Astrocyte (in vitro differentiated cells and primary cell): Measurements from ENCODE around the gene KIAA1328. TPM values are rescaled to one million over a fixed set of nuclear protein-coding genes. Genes with fewer than 3 reads are reported as not detected.

Experiments
- DNase-seq: peaks from one replicate; pipeline ENCODE4 v3.0.0-alpha.2; 2010; ENCODE audit warnings: low read depth
- FAIRE-seq: peaks from 2 replicates; lab custom pipeline; 2011; peaks lifted over from hg19 to GRCh38; lab: Jason Lieb, UNC
- H2AFZ ChIP-seq: 2 replicates; pipeline ENCODE4 v1.6.0; 2012; ENCODE audit warnings: low read depth, low read length, inconsistent platforms
- H3K27ac ChIP-seq: 2 replicates; pipeline ENCODE4 v1.5.1; 2011; ENCODE audit warnings: low read depth, low read length, inconsistent platforms
- H3K27me3 ChIP-seq: 2 replicates; pipeline ENCODE4 v1.6.0; 2011; ENCODE audit warnings: low read length, inconsistent platforms; ENCODE audit not compliant: insufficient read depth
- H3K36me3 ChIP-seq: 2 replicates; pipeline ENCODE4 v1.5.1; 2011; ENCODE audit warnings: low read length, inconsistent platforms; ENCODE audit not compliant: insufficient read depth
- H3K4me1 ChIP-seq: 2 replicates; pipeline ENCODE4 v1.5.1; 2011; ENCODE audit warnings: low read length, inconsistent platforms; ENCODE audit not compliant: insufficient read depth
- H3K4me2 ChIP-seq: 2 replicates; pipeline ENCODE4 v1.6.0; 2012; ENCODE audit warnings: low read length, inconsistent platforms
- H3K4me3 ChIP-seq: 2 replicates; pipeline ENCODE4 v1.5.1; 2011; ENCODE audit warnings: low read depth, mild to moderate bottlenecking, low read length, inconsistent platforms; ENCODE audit not compliant: insufficient read depth
- H3K79me2 ChIP-seq: 2 replicates; pipeline ENCODE4 v1.6.0; 2012; ENCODE audit warnings: mild to moderate bottlenecking, low read length, inconsistent platforms; ENCODE audit not compliant: insufficient read depth
- H3K9ac ChIP-seq: 2 replicates; pipeline ENCODE4 v1.6.0; 2012; ENCODE audit warnings: mild to moderate bottlenecking, low read length, inconsistent platforms
- H3K9me3 ChIP-seq: 2 replicates; pipeline ENCODE4 v1.5.1; 2012; ENCODE audit warnings: low read depth, mild to moderate bottlenecking, low read length, inconsistent platforms; ENCODE audit not compliant: insufficient read depth
- H4K20me1 ChIP-seq: 2 replicates; pipeline ENCODE4 v1.6.0; 2012; ENCODE audit warnings: low read length, inconsistent platforms; ENCODE audit not compliant: insufficient read depth
- H3K27ac Mint-ChIP-seq: one replicate; pipeline ENCODE4 v1.8.0; 2021; ENCODE audit warnings: mild to moderate bottlenecking, mixed read lengths; ENCODE audit not compliant: unreplicated experiment
- H3K27me3 Mint-ChIP-seq: one replicate; pipeline ENCODE4 v1.8.0; 2021; ENCODE audit warnings: low read depth, mixed read lengths; ENCODE audit not compliant: unreplicated experiment
- H3K36me3 Mint-ChIP-seq: one replicate; pipeline ENCODE4 v1.8.0; 2021; ENCODE audit warnings: low read depth, mixed read lengths; ENCODE audit not compliant: unreplicated experiment
- H3K4me1 Mint-ChIP-seq: one replicate; pipeline ENCODE4 v1.8.0; 2021; ENCODE audit warnings: low read depth, mixed read lengths; ENCODE audit not compliant: unreplicated experiment
- H3K4me3 Mint-ChIP-seq: one replicate; pipeline ENCODE4 v1.8.0; 2021; ENCODE audit warnings: mild to moderate bottlenecking, moderate library complexity, mixed read lengths; ENCODE audit not compliant: unreplicated experiment
- H3K9me3 Mint-ChIP-seq: one replicate; pipeline ENCODE4 v1.8.0; 2021; ENCODE audit warnings: mild to moderate bottlenecking, mixed read lengths; ENCODE audit not compliant: unreplicated experiment
- EZH2 ChIP-seq: IDR thresholded peaks from 2 replicates; pipeline ENCODE4 v1.6.1; 2012; ENCODE audit warnings: mild to moderate bottlenecking, low read length, inconsistent platforms; ENCODE audit not compliant: insufficient read depth
- total RNA-seq: library from RNA; stranded (reverse); gene quantifications from 2 replicates; pipeline ENCODE4 v1.2.1, GENCODE V29; 2021
- TF ChIP-seq, protein P1 (sequence below): IDR thresholded peaks from 2 replicates; pipeline ENCODE4 v1.5.1; 2011; ENCODE audit warnings: low read depth, mild to moderate bottlenecking, inconsistent platforms, low read length, moderate library complexity; ENCODE audit not compliant: insufficient read depth

KIAA1328 gene
- total RNA-seq, 1 donor from 2014 or later: 3.7 TPM

DNA sequence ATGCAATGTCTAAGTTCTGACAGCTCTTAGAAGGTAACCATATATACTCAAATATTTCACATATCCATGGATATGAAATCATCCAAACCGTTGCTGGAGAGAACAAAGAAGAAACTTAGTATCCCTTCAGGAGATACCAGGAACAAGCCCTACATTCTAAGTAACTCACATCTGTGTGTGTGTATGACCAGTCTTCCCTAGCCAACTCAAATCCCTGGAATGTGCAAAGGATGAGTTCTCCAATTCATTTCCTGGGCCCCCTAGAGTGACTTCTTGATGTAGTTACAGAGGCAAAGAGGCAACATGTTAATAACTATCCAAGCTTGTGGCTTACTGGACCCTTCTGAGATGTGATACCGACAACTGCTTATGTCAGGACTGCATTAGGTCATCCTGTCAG, 20.2 kb upstream of the KIAA1328 start:
- Histone ChIP-seq H3K4me1 (peaks cover 9% of the 10 kb centered on the region), H3K36me3 (peaks cover 22% of the 10 kb centered on the region), H2AFZ (no peak overlapping the region), H3K9me3 (no peaks in the 10 kb centered on the region), H3K27ac (peak overlapping the region; percentile 15), H3K4me2 (peak overlapping the region; percentile 52), H3K79me2 (no peaks in the 10 kb centered on the region), H3K4me3 (no peak overlapping the region), H3K9ac (no peak overlapping the region), H4K20me1 (peaks cover 7% of the 10 kb centered on the region), H3K27me3 (no peaks in the 10 kb centered on the region)
- H3K9me3 Mint-ChIP-seq: no peaks in the 10 kb centered on the region
- peaks cover 10% of the 10 kb centered on the region for H3K4me1 Mint-ChIP-seq
- FAIRE-seq (peak; percentile 39), DNase-seq (peak; percentile 68)
- H3K27ac Mint-ChIP-seq: peak overlapping the region; percentile 55
- TF ChIP-seq, protein P1, sequence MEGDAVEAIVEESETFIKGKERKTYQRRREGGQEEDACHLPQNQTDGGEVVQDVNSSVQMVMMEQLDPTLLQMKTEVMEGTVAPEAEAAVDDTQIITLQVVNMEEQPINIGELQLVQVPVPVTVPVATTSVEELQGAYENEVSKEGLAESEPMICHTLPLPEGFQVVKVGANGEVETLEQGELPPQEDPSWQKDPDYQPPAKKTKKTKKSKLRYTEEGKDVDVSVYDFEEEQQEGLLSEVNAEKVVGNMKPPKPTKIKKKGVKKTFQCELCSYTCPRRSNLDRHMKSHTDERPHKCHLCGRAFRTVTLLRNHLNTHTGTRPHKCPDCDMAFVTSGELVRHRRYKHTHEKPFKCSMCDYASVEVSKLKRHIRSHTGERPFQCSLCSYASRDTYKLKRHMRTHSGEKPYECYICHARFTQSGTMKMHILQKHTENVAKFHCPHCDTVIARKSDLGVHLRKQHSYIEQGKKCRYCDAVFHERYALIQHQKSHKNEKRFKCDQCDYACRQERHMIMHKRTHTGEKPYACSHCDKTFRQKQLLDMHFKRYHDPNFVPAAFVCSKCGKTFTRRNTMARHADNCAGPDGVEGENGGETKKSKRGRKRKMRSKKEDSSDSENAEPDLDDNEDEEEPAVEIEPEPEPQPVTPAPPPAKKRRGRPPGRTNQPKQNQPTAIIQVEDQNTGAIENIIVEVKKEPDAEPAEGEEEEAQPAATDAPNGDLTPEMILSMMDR: no peak
- TF ChIP-seq EZH2: no peak
- H3K36me3 Mint-ChIP-seq: peaks cover 25% of the 10 kb centered on the region
- H3K27me3 Mint-ChIP-seq: no peaks in the 10 kb centered on the region
- H3K4me3 Mint-ChIP-seq: no peak overlapping the region

GRCh38 chr18:36809590-36810381, 19.1 kb upstream of the KIAA1328 start:
- H2AFZ ChIP-seq: no peak overlapping the region
- Mint-ChIP-seq H3K9me3 (no peaks in the 10 kb centered on the region), H3K27ac (peak overlapping the region; percentile 78), H3K36me3 (peaks cover 23% of the 10 kb centered on the region), H3K27me3 (no peaks in the 10 kb centered on the region), H3K4me3 (no peak overlapping the region), H3K4me1 (peaks cover 10% of the 10 kb centered on the region)
- peaks cover 15% of the 10 kb centered on the region for H3K36me3 ChIP-seq
- peak overlapping the region; percentile 15 for H3K27ac ChIP-seq
- TF ChIP-seq, protein P1: peak; percentile 87
- no peak for TF ChIP-seq EZH2
- no peaks in the 10 kb centered on the region for H3K79me2 ChIP-seq
- H4K20me1 ChIP-seq: peaks cover 10% of the 10 kb centered on the region
- peaks cover 9% of the 10 kb centered on the region for H3K4me1 ChIP-seq
- DNase-seq (peak; percentile 43), FAIRE-seq (no peak)
- no peaks in the 10 kb centered on the region for H3K9me3 ChIP-seq
- no peak overlapping the region for H3K9ac ChIP-seq
- H3K4me3 ChIP-seq: no peak overlapping the region
- H3K4me2 ChIP-seq: peak overlapping the region; percentile 52
- no peaks in the 10 kb centered on the region for H3K27me3 ChIP-seq

GRCh38 chr18:36811430-36811829, 17.5 kb upstream of the KIAA1328 start:
- TF ChIP-seq EZH2: no peak
- TF ChIP-seq, protein P1: no peak
- Histone ChIP-seq H3K36me3 (peaks cover 8% of the 10 kb centered on the region), H4K20me1 (peaks cover 10% of the 10 kb centered on the region), H3K27ac (no peak overlapping the region), H3K9me3 (no peaks in the 10 kb centered on the region), H3K4me1 (peaks cover 9% of the 10 kb centered on the region), H3K4me2 (no peak overlapping the region), H2AFZ (no peak overlapping the region), H3K4me3 (no peak overlapping the region), H3K9ac (no peak overlapping the region), H3K79me2 (no peaks in the 10 kb centered on the region), H3K27me3 (no peaks in the 10 kb centered on the region)
- no peak overlapping the region for H3K4me3 Mint-ChIP-seq
- DNase-seq (peak; percentile 48), FAIRE-seq (peak; percentile 37)
- peaks cover 18% of the 10 kb centered on the region for H3K36me3 Mint-ChIP-seq
- H3K27ac Mint-ChIP-seq: no peak overlapping the region
- peaks cover 10% of the 10 kb centered on the region for H3K4me1 Mint-ChIP-seq
- H3K27me3 Mint-ChIP-seq: no peaks in the 10 kb centered on the region
- no peaks in the 10 kb centered on the region for H3K9me3 Mint-ChIP-seq
